BLaER1 (cell line): ENCODE results near the gene VWA2.

Experiments used
- H3K27ac ChIP-seq: shearing (Covaris generic); formaldehyde crosslinking; 2 replicates; pipeline ENCODE4 v1.8.1; 2022
- H3K27me3 ChIP-seq: shearing (Covaris generic); formaldehyde crosslinking; 2 replicates; pipeline ENCODE4 v1.8.1; 2022
- H3K36me3 ChIP-seq: shearing (Covaris generic); formaldehyde crosslinking; 2 replicates; pipeline ENCODE4 v1.8.1; 2022
- H3K4me1 ChIP-seq: shearing (Covaris generic); formaldehyde crosslinking; 2 replicates; pipeline ENCODE4 v1.8.1; 2022
- H3K4me2 ChIP-seq: shearing (Covaris generic); formaldehyde crosslinking; 2 replicates; pipeline ENCODE4 v1.8.1; 2022
- H3K4me3 ChIP-seq: shearing (Covaris generic); formaldehyde crosslinking; 2 replicates; pipeline ENCODE4 v1.8.1; 2022
- H3K9ac ChIP-seq: shearing (Covaris generic); formaldehyde crosslinking; 2 replicates; pipeline ENCODE4 v1.8.1; 2022
- H3K9me3 ChIP-seq: shearing (Covaris generic); formaldehyde crosslinking; 2 replicates; pipeline ENCODE4 v1.8.1; 2022
- H4K20me1 ChIP-seq: shearing (Covaris generic); formaldehyde crosslinking; 2 replicates; pipeline ENCODE4 v1.8.1; 2022
- Cebpa-rat ChIP-seq: shearing (Covaris generic); IDR thresholded peaks from 2 replicates; pipeline ENCODE4 v1.8.1; 2022

Gene VWA2

GRCh38 chr10:114291076-114291475, 52.0 kb downstream of the VWA2 start:
- H3K4me1 ChIP-seq = peaks cover 56% of the 10 kb centered on the region
- no peak overlapping the region for H3K9ac ChIP-seq
- no peak for TF ChIP-seq Cebpa-rat
- H3K4me2 ChIP-seq = 0 out of 2 replicates have a peak overlapping the region, but pooled peaks have one; percentile 9
- H4K20me1 ChIP-seq = no peaks in the 10 kb centered on the region
- H3K9me3 ChIP-seq = peaks cover 38% of the 10 kb centered on the region
- H3K4me3 ChIP-seq = no peak overlapping the region
- no peaks in the 10 kb centered on the region for H3K27me3 ChIP-seq
- H3K36me3 ChIP-seq = peaks cover 7% of the 10 kb centered on the region
- 0 out of 2 replicates have a peak overlapping the region, but pooled peaks have one; percentile 10 for H3K27ac ChIP-seq

DNA sequence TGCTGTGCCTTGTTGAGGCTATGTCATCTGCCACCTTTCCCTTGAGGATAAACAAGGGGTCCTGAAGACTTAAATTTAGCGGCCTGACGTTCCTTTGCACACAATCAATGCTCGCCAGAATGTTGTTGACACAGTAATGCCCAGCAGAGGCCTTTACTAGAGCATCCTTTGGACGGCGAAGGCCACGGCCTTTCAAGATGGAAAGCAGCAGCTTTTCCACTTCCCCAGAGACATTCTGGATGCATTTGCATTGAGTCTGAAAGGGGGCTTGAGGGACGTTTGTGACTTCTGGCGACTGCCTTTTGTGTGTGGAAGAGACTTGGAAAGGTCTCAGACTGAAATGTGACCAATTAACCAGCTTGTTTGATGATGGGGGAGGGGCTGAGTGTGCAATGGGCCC, 52.5 kb downstream of the VWA2 start:
- TF ChIP-seq Cebpa-rat = no peak
- 0 out of 2 replicates have a peak overlapping the region, but pooled peaks have one; percentile 9 for H3K4me2 ChIP-seq

GRCh38 chr10:114293075-114293474, 54.0 kb downstream of the VWA2 start:
- H3K9ac ChIP-seq = no peak overlapping the region
- no peaks in the 10 kb centered on the region for H4K20me1 ChIP-seq
- peaks cover 27% of the 10 kb centered on the region for H3K36me3 ChIP-seq
- peaks cover 53% of the 10 kb centered on the region for H3K4me1 ChIP-seq
- no peaks in the 10 kb centered on the region for H3K27me3 ChIP-seq
- TF ChIP-seq Cebpa-rat = no peak
- H3K27ac ChIP-seq = peak overlapping the region; percentile 76
- H3K4me2 ChIP-seq = peak overlapping the region; percentile 62
- H3K4me3 ChIP-seq = no peak overlapping the region
- H3K9me3 ChIP-seq = peaks cover 58% of the 10 kb centered on the region

More for the DNA sequence above, 52.5 kb downstream of the VWA2 start:
- Histone ChIP-seq H3K4me3 (no peak overlapping the region), H3K9ac (no peak overlapping the region), H3K36me3 (peaks cover 11% of the 10 kb centered on the region), H4K20me1 (no peaks in the 10 kb centered on the region), H3K27ac (0 out of 2 replicates have a peak overlapping the region, but pooled peaks have one; percentile 10), H3K9me3 (peaks cover 42% of the 10 kb centered on the region), H3K4me1 (peaks cover 56% of the 10 kb centered on the region), H3K27me3 (no peaks in the 10 kb centered on the region)

- H3K36me3 ChIP-seq = peaks cover 42% of the 10 kb centered on the region
- no peak overlapping the region for H3K4me3 ChIP-seq
- peak overlapping the region; percentile 76 for H3K27ac ChIP-seq
- no peaks in the 10 kb centered on the region for H4K20me1 ChIP-seq
- no peaks in the 10 kb centered on the region for H3K27me3 ChIP-seq
- no peak overlapping the region for H3K9ac ChIP-seq
- peaks cover 68% of the 10 kb centered on the region for H3K9me3 ChIP-seq
- TF ChIP-seq Cebpa-rat = no peak
- peak overlapping the region; percentile 62 for H3K4me2 ChIP-seq
- H3K4me1 ChIP-seq = peaks cover 39% of the 10 kb centered on the region
Observed at GRCh38 chr10:114294549-114294948, 55.5 kb downstream of the VWA2 start.

- Histone ChIP-seq H3K9me3 (peaks cover 66% of the 10 kb centered on the region), H3K27ac (peak overlapping the region; percentile 76), H3K4me2 (peak overlapping the region; percentile 62; the same call in 1 of the 2 replicates), H3K36me3 (peaks cover 50% of the 10 kb centered on the region), H3K4me3 (peak overlapping the region; percentile 24; the same call in 1 of the 2 replicates), H3K27me3 (no peaks in the 10 kb centered on the region), H3K9ac (no peak overlapping the region), H4K20me1 (no peaks in the 10 kb centered on the region), H3K4me1 (peaks cover 37% of the 10 kb centered on the region)
- TF ChIP-seq Cebpa-rat = no peak
Observed at GRCh38 chr10:114295393-114295792, 56.3 kb downstream of the VWA2 start.

GRCh38 chr10:114297136-114297705, 58.2 kb downstream of the VWA2 start:
- TF ChIP-seq Cebpa-rat = no peak
- Histone ChIP-seq H4K20me1 (no peaks in the 10 kb centered on the region), H3K4me3 (peak overlapping the region; percentile 24; the same call in 1 of the 2 replicates), H3K4me2 (no peak overlapping the region), H3K4me1 (peaks cover 35% of the 10 kb centered on the region), H3K9me3 (peaks cover 55% of the 10 kb centered on the region), H3K9ac (no peak overlapping the region), H3K36me3 (peaks cover 64% of the 10 kb centered on the region), H3K27ac (peak overlapping the region; percentile 28; the same call in 1 of the 2 replicates), H3K27me3 (no peaks in the 10 kb centered on the region)

DNA sequence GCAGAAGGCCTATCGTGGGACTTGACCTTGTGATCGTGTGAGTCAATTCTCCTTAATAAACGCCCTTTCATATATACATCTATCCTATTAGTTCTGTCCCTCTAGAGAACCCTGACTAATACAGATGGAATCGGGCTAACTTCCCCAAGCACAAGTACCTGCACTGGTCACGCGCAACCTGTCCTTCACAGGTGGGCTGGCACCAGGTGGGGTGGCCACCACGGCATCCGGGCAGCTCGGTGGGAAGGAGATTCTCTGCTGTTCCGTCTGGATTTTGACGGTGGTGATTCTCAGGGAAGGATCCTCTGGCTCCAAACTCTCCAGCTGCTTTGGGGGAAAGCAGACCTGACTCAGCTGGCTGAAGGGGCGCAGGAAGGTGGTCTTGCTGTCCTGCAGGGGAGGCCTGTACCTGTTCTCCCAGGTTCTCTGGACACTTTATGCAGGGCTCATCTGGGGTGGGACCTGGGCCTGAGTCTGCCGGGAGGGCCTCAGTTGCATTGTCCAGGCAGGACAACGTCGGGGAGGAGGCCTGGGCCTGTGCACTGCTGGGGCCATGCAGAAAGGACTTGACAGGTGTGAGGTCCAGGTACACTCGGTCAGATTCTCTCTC, 61.1 kb downstream of the VWA2 start:
- TF ChIP-seq Cebpa-rat = no peak
- H3K9ac ChIP-seq = no peak overlapping the region
- peaks cover 64% of the 10 kb centered on the region for H3K36me3 ChIP-seq
- H3K4me3 ChIP-seq = no peak overlapping the region
- peaks cover 29% of the 10 kb centered on the region for H3K4me1 ChIP-seq
- no peak overlapping the region for H3K27ac ChIP-seq
- peaks cover 54% of the 10 kb centered on the region for H3K9me3 ChIP-seq
- H4K20me1 ChIP-seq = no peaks in the 10 kb centered on the region
- no peak overlapping the region for H3K4me2 ChIP-seq
- no peaks in the 10 kb centered on the region for H3K27me3 ChIP-seq

DNA sequence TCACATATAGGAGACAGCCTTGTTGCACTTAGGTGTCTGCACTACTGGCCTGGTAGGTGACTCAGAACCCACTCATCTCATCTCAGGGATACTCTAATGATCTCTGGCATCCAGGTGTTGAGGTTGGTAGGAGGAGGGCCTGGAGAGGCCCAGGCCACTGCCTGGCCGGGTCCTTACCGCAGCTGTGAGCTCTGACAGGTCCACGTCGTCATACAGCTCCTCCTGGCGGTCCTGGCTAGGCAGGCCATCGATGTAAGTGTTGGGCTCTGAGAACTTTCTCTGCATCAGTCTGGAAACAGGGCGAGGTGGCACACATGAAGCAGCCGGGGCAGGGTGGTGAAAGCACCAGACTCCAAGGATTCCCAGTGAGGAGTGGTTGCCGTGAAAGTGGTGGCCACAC, 62.1 kb downstream of the VWA2 start:
- no peak for TF ChIP-seq Cebpa-rat
- peak overlapping the region; percentile 38 for H3K9ac ChIP-seq
- H3K4me1 ChIP-seq = peaks cover 29% of the 10 kb centered on the region
- H3K9me3 ChIP-seq = peaks cover 44% of the 10 kb centered on the region
- H4K20me1 ChIP-seq = no peaks in the 10 kb centered on the region
- peaks cover 56% of the 10 kb centered on the region for H3K36me3 ChIP-seq
- H3K4me2 ChIP-seq = no peak overlapping the region
- H3K27ac ChIP-seq = peak overlapping the region; percentile 67; the same call in 1 of the 2 replicates
- no peaks in the 10 kb centered on the region for H3K27me3 ChIP-seq
- H3K4me3 ChIP-seq = no peak overlapping the region

DNA sequence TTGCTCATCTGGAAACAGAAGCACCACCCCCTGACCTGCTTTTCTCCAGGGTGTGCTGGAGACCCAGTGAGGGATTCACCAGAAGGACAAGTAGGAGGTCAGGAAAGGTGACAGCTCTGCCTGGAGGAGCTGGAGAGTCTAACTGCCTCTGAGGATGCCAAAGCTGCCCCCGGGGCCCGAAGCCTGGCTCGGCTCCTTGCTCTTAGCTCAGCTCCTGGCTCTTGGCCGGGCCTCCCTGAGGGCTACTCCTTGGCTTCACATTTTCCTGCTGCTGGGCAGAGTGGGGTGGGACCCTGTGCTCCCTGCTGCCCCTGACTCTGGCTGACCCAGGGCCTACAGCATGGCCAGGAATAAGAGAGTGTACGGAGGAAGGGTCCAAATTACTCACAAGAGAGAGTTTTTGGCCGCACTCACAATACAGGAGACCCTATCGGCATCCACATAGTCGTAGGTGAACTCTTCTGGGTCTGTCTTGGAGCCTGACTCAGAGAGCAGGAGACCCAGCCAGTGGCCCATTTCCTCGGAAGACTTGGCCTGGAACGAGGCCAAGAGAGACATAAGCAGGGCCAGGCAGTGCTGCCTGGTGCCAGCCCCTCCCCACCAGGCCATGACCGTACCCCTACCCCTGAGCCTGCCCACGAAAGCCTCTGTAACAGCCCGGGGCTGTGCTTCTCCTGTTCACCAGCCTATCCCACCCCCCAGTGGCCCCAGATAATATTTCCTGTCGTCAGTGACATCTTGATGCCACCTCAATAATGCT, 63.1 kb downstream of the VWA2 start:
- no peak for TF ChIP-seq Cebpa-rat
- Histone ChIP-seq H3K27ac (peak overlapping the region; percentile 67), H3K9me3 (peaks cover 34% of the 10 kb centered on the region), H3K9ac (peak overlapping the region; percentile 38), H4K20me1 (no peaks in the 10 kb centered on the region), H3K4me2 (peak overlapping the region; percentile 68), H3K4me3 (no peak overlapping the region), H3K27me3 (no peaks in the 10 kb centered on the region), H3K4me1 (peaks cover 38% of the 10 kb centered on the region), H3K36me3 (peaks cover 46% of the 10 kb centered on the region)
